Measurements from ENCODE around the gene DDHD1. TPM values are rescaled to one million over a fixed set of nuclear protein-coding genes. Genes with fewer than 3 reads are reported as not detected.

DDHD1 gene
- total RNA-seq, 1 experiment from 2014 or later, result 10.6 TPM

- no peak for DNase-seq (ENCODE audit: low read depth, low spot score)
- ChIA-PET CTCF (no interaction called here), POLR2A (no interaction called here)
- Histone ChIP-seq H3K36me3 (ENCODE audit: control insufficient read depth, insufficient read depth, low read length) (no peaks in the 10 kb centered on the region; the same call in 1 of the 2 replicates), H3K4me3 (ENCODE audit: low read depth in 2 of 2, low read length in 2 of 2) (no peak overlapping the region), H3K4me1 (ENCODE audit: control insufficient read depth, insufficient read depth, low read length) (no peaks in the 10 kb centered on the region), H3K9me3 (ENCODE audit: control insufficient read depth, insufficient read depth, low read depth, low read length) (no peaks in the 10 kb centered on the region), H3K27me3 (ENCODE audit: control insufficient read depth, insufficient read depth, low read length) (no peaks in the 10 kb centered on the region), H3K27ac (ENCODE audit: low read length) (no peak overlapping the region)
- intact Hi-C loops (cut with micrococcal nuclease; ENCODE audit: unreplicated experiment), result no loop called here
- TF ChIP-seq, protein P1, sequence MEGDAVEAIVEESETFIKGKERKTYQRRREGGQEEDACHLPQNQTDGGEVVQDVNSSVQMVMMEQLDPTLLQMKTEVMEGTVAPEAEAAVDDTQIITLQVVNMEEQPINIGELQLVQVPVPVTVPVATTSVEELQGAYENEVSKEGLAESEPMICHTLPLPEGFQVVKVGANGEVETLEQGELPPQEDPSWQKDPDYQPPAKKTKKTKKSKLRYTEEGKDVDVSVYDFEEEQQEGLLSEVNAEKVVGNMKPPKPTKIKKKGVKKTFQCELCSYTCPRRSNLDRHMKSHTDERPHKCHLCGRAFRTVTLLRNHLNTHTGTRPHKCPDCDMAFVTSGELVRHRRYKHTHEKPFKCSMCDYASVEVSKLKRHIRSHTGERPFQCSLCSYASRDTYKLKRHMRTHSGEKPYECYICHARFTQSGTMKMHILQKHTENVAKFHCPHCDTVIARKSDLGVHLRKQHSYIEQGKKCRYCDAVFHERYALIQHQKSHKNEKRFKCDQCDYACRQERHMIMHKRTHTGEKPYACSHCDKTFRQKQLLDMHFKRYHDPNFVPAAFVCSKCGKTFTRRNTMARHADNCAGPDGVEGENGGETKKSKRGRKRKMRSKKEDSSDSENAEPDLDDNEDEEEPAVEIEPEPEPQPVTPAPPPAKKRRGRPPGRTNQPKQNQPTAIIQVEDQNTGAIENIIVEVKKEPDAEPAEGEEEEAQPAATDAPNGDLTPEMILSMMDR (IDR thresholded peaks at IDR 0.05), result no peak
- TF ChIP-seq SIN3A (IDR thresholded peaks at IDR 0.05; ENCODE audit: borderline replicate concordance, insufficient read depth, low read depth, low read length) (no peak), TCF7L2 (IDR thresholded peaks at IDR 0.05; ENCODE audit: low read depth, low read length) (no peak), REST (IDR thresholded peaks at IDR 0.05; ENCODE audit: insufficient read depth in 1 of 2, low read depth in 2 of 2, low read length in 1 of 2) (no peak), POLR2AphosphoS5 (IDR thresholded peaks at IDR 0.05; ENCODE audit: low read depth, low read length) (no peak)
- no peak for ATAC-seq
- in situ Hi-C loops (cut with HindIII; ENCODE audit: low pct_unique_long_range_greater_than_20kb, low sequenced_read_pairs), result no loop called here
- no TSS peak for BruUV-seq (replicated peaks)
Observed at GRCh38 chr14:53064475-53064874, 88.6 kb downstream of the DDHD1 start.

DNA sequence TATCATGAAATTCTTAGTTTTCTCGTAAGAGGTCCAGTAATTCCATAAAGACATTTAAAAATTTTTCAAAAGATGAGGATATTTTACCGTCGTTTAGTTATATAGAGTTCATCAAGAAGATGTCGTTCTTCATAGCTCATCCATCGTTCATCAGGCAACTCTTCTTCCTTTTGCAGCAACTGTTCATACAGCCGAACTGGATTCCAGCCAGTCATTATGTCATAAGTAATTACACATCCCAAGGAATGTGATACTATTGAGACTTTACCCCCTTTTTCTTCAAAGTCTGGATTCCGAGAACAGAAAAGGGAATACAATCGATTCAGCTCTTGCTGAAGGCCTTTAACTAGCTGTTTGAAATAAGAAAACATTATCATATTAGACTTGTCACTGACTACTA, 90.3 kb downstream of the DDHD1 start:
- BruUV-seq (replicated peaks), result no TSS peak
- Histone ChIP-seq H3K27me3 (ENCODE audit: control insufficient read depth, insufficient read depth, low read length) (no peaks in the 10 kb centered on the region), H3K4me3 (ENCODE audit: low read depth in 2 of 2, low read length in 2 of 2) (no peak overlapping the region), H3K27ac (ENCODE audit: low read length) (no peak overlapping the region), H3K36me3 (ENCODE audit: control insufficient read depth, insufficient read depth, low read length) (no peaks in the 10 kb centered on the region; the same call in 1 of the 2 replicates), H3K9me3 (ENCODE audit: control insufficient read depth, insufficient read depth, low read depth, low read length) (no peaks in the 10 kb centered on the region), H3K4me1 (ENCODE audit: control insufficient read depth, insufficient read depth, low read length) (no peaks in the 10 kb centered on the region)
- intact Hi-C loops (cut with micrococcal nuclease; ENCODE audit: unreplicated experiment), result no loop called here
- DNase-seq (ENCODE audit: low read depth, low spot score) (no peak), ATAC-seq (no peak)
- CTCF ChIA-PET, result no interaction called here
- POLR2A ChIA-PET, result no interaction called here
- no peak for TF ChIP-seq REST (IDR thresholded peaks at IDR 0.05; ENCODE audit: insufficient read depth in 1 of 2, low read depth in 2 of 2, low read length in 1 of 2)
- TF ChIP-seq TCF7L2 (IDR thresholded peaks at IDR 0.05; ENCODE audit: low read depth, low read length), result no peak
- TF ChIP-seq, protein P1 (IDR thresholded peaks at IDR 0.05), result no peak
- no peak for TF ChIP-seq SIN3A (IDR thresholded peaks at IDR 0.05; ENCODE audit: borderline replicate concordance, insufficient read depth, low read depth, low read length)
- TF ChIP-seq POLR2AphosphoS5 (IDR thresholded peaks at IDR 0.05; ENCODE audit: low read depth, low read length), result no peak
- in situ Hi-C loops (cut with HindIII; ENCODE audit: low pct_unique_long_range_greater_than_20kb, low sequenced_read_pairs), result no loop called here
